Renal cortex interstitium (tissue), 11 donors: ENCODE measurements around the gene NIP7. TPM values are rescaled to one million over a fixed set of nuclear protein-coding genes. Genes with fewer than 3 reads are reported as not detected.
"Not testable (repeated sequence)": the region's sequence is repeated elsewhere in the genome, so short reads cannot be mapped to it uniquely, and the experiment has no call there.

Source experiments
- DNase-seq, 11 donors: peaks; one replicate each; pipeline ENCODE4 v3.0.0-alpha.2; 2013; ENCODE audit warnings: low read depth in 9 of 11, low spot score in 4 of 11; ENCODE audit errors: extremely low read depth in 1 of 11
- polyA plus RNA-seq, 3 donors: library from polyadenylated mRNA; unstranded; fragments of 120-200 nt; gene quantifications; one replicate each; pipeline ENCODE4 v1.2.1, GENCODE V29; 2013; ENCODE audit not compliant: insufficient read length in 3 of 3

The NIP7 gene
- polyA plus RNA-seq, 3 donors, result 29.5 to 39.7 (median 33.1) TPM

- DNase-seq, result no peak
Observed at GRCh38 chr16:69329369-69330285, 9.9 kb upstream of the NIP7 start.

DNA sequence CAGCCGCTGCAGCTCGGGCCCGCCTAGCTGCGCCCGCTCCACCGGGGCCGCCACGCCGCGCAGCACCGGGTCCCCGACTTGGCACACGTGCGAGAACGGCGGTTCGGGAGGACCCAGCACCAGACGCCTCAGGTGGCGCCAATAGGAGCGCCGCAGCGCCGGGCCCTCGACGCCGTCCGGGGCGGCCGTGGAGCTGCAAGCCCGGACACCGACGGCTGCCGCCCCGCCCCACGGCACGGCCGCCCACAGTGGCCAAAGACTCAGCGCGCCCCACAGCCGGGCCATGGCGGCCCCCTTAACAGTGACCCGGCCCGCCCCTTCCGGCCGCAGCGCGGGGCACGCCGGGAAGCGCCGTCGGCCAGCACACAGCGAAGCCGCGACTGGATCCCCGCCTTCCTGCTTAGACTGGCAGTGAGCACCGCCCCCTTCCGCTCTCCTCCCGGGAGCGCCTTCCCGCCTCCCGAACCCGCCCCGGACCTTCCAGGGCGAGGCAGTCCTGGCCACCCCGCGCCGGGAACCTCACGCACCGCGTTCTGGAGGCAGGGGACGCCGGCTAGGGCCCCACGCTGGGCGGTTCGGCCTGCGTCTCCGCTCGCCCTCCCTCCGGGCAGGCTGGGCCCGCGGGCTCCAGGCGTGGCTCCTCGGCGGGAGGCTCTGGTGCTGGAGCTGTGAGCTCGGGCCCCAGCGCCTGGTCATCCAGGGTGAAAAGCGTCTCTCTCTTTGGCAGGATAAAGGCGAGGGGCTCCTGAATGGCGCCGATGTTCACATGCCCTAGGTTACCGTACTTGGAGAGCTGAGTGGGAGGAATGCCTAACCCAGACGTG lies 9.1 kb upstream of the NIP7 start, which contains the start of gene PDF:
Gene PDF (minus strand): TSS at position 303 of the 824 bp plus-strand sequence. CDS start 18 bp downstream, at position 285.
- DNase-seq, result peak; percentile 74 to 93 (median 88)

- no peak for DNase-seq
Observed at GRCh38 chr16:69334696-69335095, 4.9 kb upstream of the NIP7 start.

DNA sequence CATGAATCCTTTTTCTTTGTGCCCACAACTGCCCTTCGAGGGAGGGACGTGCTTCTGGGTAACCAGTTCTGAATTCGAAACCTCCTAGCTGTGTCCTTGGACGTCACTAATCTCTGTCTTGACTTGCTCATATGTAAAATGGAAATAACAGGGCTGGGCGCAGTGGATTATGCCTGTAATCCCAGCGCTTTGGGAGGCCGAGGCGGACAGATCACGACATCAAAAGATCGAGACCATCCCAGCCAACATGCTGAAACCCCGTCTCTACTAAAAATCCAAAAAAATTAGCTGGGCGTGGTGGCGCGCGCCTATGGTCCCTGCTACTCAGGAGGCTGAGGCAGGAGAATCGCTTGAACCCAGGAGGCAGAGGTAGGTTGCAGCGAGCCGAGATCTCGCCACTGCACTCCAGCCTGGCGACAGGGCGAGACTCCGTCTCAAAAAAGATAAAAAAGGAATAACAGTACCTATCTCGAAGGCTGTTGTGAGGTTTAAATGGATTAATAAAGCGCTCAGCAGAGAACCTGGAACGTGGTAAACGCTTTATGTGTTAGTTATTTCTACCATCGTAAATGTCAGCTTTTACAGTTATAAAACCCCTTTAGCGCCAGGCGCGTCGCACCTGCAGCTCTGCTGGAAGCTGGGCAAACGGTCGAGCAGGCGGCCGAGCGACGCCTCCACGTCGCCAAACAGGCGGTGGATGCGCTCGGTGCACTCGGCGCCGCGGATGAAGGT lies 849 bp upstream of the NIP7 start:
- DNase-seq, result no peak

DNA sequence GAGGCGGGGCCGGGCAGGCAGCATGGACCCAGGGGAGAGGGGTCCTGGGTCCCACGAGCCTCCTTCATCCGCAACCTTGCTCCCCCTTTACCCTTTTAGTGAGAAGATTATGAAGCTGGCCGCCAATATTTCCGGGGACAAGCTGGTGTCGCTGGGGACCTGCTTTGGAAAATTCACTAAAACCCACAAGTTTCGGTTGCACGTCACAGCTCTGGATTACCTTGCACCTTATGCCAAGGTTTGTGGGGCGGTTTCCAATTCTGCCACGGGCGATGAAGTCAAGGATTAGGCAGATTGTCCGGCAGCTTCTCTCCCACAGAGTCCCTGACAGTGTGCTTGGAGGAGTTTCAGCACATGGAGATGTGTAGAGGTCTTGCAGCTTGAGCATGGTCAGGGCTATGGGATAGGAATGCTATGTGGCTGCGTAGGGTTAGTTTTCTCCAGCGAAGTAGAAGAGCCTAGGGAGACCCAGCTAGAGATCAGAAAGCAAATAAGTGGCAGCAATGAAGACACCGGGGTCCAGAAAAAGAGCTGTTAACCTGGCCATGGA lies 598 bp downstream of the NIP7 start:
- DNase-seq, result no peak

- DNase-seq, result no peak
Observed at GRCh38 chr16:69344171-69344570, 4.6 kb downstream of the NIP7 start.

DNA sequence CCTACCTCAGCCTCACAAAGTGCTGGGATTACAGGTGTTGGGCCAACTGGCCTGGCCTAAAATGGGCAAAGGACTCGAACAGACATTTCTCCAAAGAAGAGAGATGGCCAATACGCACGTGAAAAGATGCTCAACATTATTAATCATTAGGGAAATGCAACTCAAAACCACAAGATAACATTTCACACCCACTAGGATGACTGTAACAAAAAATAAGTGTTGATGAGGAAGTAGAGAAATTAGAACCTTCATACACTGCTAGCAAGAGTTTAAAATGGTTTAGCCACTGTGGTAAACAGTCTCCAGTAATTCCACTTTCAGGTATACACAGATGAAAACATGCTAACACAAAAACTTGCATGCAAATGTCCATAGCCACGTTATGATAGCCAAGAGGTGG lies 6.4 kb downstream of the NIP7 start:
- no peak for DNase-seq

- DNase-seq, result no peak
Observed at GRCh38 chr16:69346683-69347082, 7.1 kb downstream of the NIP7 start.

DNA sequence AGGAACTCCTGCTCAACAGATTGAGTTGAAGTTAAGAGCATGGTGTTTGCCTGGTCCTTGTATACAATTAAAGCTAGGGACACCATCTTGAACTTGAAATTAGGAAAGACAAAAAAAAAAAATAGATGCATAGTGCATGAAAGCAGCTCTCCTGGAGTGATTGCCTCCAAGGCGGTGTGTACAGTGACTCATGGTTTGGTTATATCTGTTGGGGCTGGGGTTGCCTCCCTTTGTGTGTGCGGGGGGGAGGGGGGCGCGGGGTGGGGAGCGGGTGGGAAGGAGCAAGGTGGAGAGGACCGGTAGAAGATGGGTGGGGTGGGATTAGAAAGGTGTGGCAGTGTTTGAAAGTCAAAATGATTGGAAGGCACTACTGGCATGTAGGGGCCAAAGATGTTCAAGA lies 8.7 kb downstream of the NIP7 start:
- no peak for DNase-seq

- DNase-seq, result no peak
Observed at GRCh38 chr16:69349536-69349935, 10.0 kb downstream of the NIP7 start.

DNA sequence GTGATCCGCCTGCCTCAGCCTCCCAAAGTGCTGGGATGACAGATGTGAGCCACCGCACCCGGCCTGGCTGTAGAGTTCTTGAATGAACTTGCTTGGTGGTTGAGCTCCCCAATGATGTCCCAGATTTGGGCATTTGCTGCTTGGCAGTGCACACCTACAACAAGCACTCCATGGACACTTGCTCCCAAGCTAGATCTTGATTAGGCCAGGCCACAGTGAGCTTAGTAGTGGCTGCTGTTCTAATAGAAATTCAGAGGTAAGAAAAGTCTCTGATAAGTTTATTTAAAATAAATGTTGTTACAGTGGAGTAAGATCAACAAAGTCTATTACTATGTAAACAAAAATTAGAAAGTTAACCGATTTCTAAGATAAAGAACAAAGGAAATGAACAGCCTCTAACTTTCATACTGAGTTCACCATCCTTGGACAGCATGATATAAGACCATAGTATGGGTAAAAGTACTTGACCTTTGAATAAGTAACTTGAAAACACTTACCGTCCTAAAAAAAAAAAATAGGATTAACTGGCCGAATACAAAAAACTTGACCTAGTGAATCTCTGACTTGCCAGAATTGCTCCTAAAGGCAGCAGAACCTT lies 11.1 kb downstream of the NIP7 start:
- no peak for DNase-seq

GRCh38 chr16:69351309-69352027 lies 11.9 kb downstream of the NIP7 start, which contains the start of gene TMED6:
TMED6 (minus strand) TSS chr16:69351786; CDS start chr16:69351753, 33 bp downstream.
- peak in 2 of 11 donors; percentile 22 to 29 for DNase-seq

- DNase-seq, result not testable (repeated sequence)
Observed at GRCh38 chr16:69360070-69360469, 20.5 kb downstream of the NIP7 start.

DNA sequence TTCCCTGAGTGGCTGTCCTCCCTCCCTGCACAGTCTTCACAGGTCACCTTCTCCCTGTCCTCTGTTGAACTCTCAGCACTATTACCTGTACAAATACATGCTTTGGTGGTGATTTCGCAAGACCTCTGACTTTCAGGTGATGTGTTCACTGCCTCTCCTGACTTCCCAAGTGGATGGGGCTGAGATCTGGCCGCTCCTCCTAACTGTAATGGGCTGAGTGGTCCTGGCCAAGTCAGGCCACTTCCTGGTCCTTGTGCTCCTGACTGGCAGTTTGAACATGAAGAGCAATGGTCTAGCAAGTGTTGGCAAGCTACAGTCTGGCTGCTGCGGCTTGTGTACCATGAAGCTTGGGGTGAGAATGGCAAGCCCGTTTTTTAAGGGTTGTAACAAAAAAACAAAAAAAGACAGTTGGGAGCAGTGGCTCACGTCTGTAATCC lies 23.7 kb downstream of the NIP7 start:
- no peak for DNase-seq

DNA sequence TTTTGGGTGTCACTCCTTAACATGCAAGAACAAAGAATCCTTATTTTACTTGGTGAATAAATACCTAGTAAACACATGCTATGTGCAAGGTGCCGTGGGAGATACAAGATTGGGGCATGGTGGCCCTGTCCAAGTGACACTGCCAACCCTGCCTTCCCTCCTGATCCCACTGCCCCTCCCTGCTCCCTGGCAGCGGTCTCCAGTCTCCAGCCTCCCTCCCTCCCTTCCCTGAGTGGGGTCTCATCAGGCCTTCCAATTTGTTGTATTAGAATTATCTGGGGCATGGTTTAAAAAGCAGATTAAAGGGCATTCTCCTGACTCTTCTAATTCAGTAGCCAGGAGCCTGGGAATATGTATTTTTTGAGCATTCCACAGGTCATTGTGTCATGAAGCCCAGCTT lies 24.5 kb downstream of the NIP7 start:
- no peak for DNase-seq

GRCh38 chr16:69365901-69366300 lies 26.3 kb downstream of the NIP7 start:
- no peak for DNase-seq

GRCh38 chr16:69366431-69366830 lies 26.9 kb downstream of the NIP7 start:
- DNase-seq, result no peak

DNA sequence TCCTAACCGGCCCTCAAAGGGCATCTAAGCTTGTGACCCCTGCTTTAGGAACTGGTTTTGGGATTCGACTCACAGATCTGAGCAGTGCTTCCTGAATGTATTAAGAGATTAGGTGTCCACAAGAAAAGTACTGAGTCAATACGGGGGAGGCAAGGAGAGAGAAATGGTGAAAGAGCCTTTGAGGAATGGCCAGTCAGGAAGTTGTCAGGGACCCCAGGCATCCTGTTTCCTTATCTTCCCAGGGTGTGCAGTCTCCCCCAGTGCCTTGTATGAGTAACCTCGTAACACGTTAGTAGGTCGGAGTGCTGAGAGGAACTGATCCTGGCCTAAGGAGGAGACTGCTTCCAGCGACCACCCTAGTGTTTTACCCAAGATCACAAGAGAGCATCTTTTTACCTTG lies 28.4 kb downstream of the NIP7 start:
- DNase-seq, result no peak
